ENCODE measurements around the gene EMILIN1.

DNA sequence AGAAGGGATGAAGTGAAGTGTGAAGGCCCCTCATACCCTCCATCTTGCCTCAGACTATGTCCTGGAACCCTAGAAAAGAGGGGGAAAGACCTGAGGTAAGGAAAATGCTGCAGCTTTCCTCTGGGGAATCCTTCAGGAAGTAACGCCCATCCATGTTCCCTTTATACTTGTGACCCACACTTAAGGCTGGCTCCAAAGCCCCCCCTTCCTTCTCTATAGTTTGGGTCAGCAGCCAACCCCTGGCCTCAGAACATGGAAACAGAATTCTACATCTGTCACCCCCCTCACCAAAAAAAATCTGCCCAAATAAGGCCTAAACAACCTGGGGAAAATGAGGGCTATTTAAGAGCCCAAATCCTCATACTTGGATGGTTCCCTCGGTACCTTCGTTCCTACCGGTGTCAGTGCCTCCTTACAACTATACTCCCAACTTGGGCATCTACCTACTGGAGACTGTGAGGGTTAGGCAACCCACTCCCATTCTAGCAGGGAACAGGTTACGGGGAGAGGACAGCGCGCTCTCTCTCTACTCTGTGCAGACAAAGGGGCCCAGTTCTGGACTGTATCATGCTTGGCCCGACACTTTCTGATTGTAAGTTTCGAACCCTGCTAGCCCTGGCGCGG lies 7.7 kb upstream of the EMILIN1 start:
- no peak for TF ChIP-seq POLR2AphosphoS5 (IDR thresholded peaks at IDR 0.05; ENCODE audit: low read depth, low read length)
- TF ChIP-seq, protein P1, sequence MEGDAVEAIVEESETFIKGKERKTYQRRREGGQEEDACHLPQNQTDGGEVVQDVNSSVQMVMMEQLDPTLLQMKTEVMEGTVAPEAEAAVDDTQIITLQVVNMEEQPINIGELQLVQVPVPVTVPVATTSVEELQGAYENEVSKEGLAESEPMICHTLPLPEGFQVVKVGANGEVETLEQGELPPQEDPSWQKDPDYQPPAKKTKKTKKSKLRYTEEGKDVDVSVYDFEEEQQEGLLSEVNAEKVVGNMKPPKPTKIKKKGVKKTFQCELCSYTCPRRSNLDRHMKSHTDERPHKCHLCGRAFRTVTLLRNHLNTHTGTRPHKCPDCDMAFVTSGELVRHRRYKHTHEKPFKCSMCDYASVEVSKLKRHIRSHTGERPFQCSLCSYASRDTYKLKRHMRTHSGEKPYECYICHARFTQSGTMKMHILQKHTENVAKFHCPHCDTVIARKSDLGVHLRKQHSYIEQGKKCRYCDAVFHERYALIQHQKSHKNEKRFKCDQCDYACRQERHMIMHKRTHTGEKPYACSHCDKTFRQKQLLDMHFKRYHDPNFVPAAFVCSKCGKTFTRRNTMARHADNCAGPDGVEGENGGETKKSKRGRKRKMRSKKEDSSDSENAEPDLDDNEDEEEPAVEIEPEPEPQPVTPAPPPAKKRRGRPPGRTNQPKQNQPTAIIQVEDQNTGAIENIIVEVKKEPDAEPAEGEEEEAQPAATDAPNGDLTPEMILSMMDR (IDR thresholded peaks at IDR 0.05), result no peak

Data from Panc1 (cell line).